HepG2 (cell line): ENCODE results near the gene RILP. TPM values are rescaled to one million over a fixed set of nuclear protein-coding genes. Genes with fewer than 3 reads are reported as not detected.

ENCODE experiments used
- BCL6 ChIP-seq: IDR thresholded peaks from 2 replicates; pipeline ENCODE4 v1.6.1; 2016; ENCODE audit warnings: missing genetic modification reagents, missing compliant biosample characterization
- CBX2 ChIP-seq, 2 experiments: fragments of 200-600 bp in 1 of 2; sonication (generic); formaldehyde crosslinking in 1 of 2; IDR thresholded peaks; 2 replicates each; pipeline versions ENCODE4 v1.7.0 to v1.8.1; 2018 to 2022; ENCODE audit warnings: low read depth in 2 of 2, low read length in 1 of 2, mild to moderate bottlenecking in 1 of 2, missing genetic modification reagents in 1 of 2
- CBX5 ChIP-seq: sonication (generic); formaldehyde crosslinking; IDR thresholded peaks from 2 replicates; pipeline ENCODE4 v1.4.0; 2020; ENCODE audit warnings: missing genetic modification reagents, borderline replicate concordance
- CSRNP1 ChIP-seq: sonication (generic); formaldehyde crosslinking; IDR thresholded peaks from 2 replicates; pipeline ENCODE4 v1.8.1; 2023; ENCODE audit warnings: mild to moderate bottlenecking, missing genetic modification reagents
- ESRRA ChIP-seq: sonication (generic); formaldehyde crosslinking; IDR thresholded peaks from 2 replicates; pipeline ENCODE4 v1.5.1; 2020; ENCODE audit warnings: mild to moderate bottlenecking, low read depth, missing genetic modification reagents
- GMEB2 ChIP-seq: IDR thresholded peaks from 2 replicates; pipeline ENCODE4 v1.6.1; 2016; ENCODE audit warnings: missing biosample characterization, missing genetic modification reagents, low read depth
- HMG20B ChIP-seq: conservative IDR thresholded peaks from 2 replicates; pipeline ENCODE4 v1.6.1; 2016; ENCODE audit warnings: missing genetic modification reagents, missing compliant biosample characterization
- HOXD1 ChIP-seq: sonication (generic); formaldehyde crosslinking; IDR thresholded peaks from 2 replicates; pipeline ENCODE4 v1.5.0; 2020; ENCODE audit warnings: missing genetic modification reagents
- SIN3A ChIP-seq: IDR thresholded peaks from 2 replicates; pipeline ENCODE4 v1.6.1; 2011; ENCODE audit warnings: low read depth, mild to moderate bottlenecking, control low read depth, low read length, borderline replicate concordance
- SOX6 ChIP-seq, 2 experiments: fragments of 450-650 bp in 1 of 2; sonication (generic) in 1 of 2; formaldehyde crosslinking in 1 of 2; IDR thresholded peaks; 2 replicates each; pipeline versions ENCODE4 v1.4.0 to v1.6.1; 2017 to 2020; ENCODE audit warnings: antibody characterized with exemption in 1 of 2, mild to moderate bottlenecking in 1 of 2, missing genetic modification reagents in 1 of 2
- TCF12 ChIP-seq, 2 experiments: fragments of 450-650 bp in 1 of 2; sonication (generic) in 1 of 2; formaldehyde crosslinking in 1 of 2; IDR thresholded peaks; 2 replicates each; pipeline versions ENCODE4 v1.6.1 to v1.8.0; 2017 to 2022; ENCODE audit warnings: antibody characterized with exemption in 1 of 2, mild to moderate bottlenecking in 1 of 2, missing genetic modification reagents in 1 of 2, moderate library complexity in 1 of 2
- THRA ChIP-seq: sonication (generic); formaldehyde crosslinking; IDR thresholded peaks from 2 replicates; pipeline ENCODE4 v1.4.0; 2020; ENCODE audit warnings: missing genetic modification reagents, borderline replicate concordance
- ZBTB38 ChIP-seq: sonication (generic); formaldehyde crosslinking; IDR thresholded peaks from 2 replicates; pipeline ENCODE4 v1.5.1; 2020; ENCODE audit warnings: mild to moderate bottlenecking, missing genetic modification reagents
- ZNF263 ChIP-seq: sonication (generic); formaldehyde crosslinking; IDR thresholded peaks from 2 replicates; pipeline ENCODE4 v1.4.0; 2020; ENCODE audit warnings: missing genetic modification reagents
- ZNF574 ChIP-seq: sonication (generic); formaldehyde crosslinking; IDR thresholded peaks from 2 replicates; pipeline ENCODE4 v1.4.0; 2020; ENCODE audit warnings: missing genetic modification reagents
- ZNF580 ChIP-seq: IDR thresholded peaks from 2 replicates; pipeline ENCODE4 v1.6.1; 2016; ENCODE audit warnings: low read depth, borderline replicate concordance
- ZNF790 ChIP-seq: sonication (generic); formaldehyde crosslinking; IDR thresholded peaks from 2 replicates; pipeline ENCODE4 v1.8.0; 2022; ENCODE audit warnings: missing genetic modification reagents, mild to moderate bottlenecking, borderline replicate concordance
- polyA plus RNA-seq, 8 experiments: library from polyadenylated mRNA; depleted of rRNA in 3 of 8; stranded (reverse) in 7 of 8; unstranded in 1 of 8; fragments of >200 nt; fragmentation: Illumina TruSeq in 4 of 8; extraction: Trizol in 4 of 8; gene quantifications; 2 replicates each; pipeline versions ENCODE4 v1.2.1 to v1.2.3, GENCODE V29; 2011 to 2016; ENCODE audit warnings: low read depth in 4 of 8, missing spikeins in 1 of 8, mixed read lengths in 1 of 8; ENCODE audit not compliant: insufficient read depth in 1 of 8
- total RNA-seq, 5 experiments: library from RNA; depleted of rRNA; stranded (reverse); fragments of >200 nt; fragmentation: Illumina TruSeq; extraction: Trizol; gene quantifications; 2 replicates each; pipeline ENCODE4 v1.2.3, GENCODE V29; 2016; ENCODE audit warnings: low read depth in 1 of 5

Gene RILP
- total and polyA plus RNA-seq, 2 of the 13 experiments (the other 11 are each of a cell fraction or from before 2014, with no cell fraction given), result 6.6 to 8.1 TPM

- TF ChIP-seq GMEB2, result no peak
- 0 out of 2 replicates have a peak, but pooled peaks have one; percentile 29 for TF ChIP-seq ZBTB38 (CRISPR knock-in tag)
- TF ChIP-seq ZNF790 (CRISPR knock-in tag), result peak; percentile 72; the same call in 1 of the 2 replicates
- no peak for TF ChIP-seq CBX5
- TF ChIP-seq ESRRA, result 0 out of 2 replicates have a peak, but pooled peaks have one; percentile 23
- 0 out of 2 replicates have a peak, but pooled peaks have one; percentile 14 for TF ChIP-seq ZNF580
- TF ChIP-seq THRA, result peak; percentile 29; the same call in 1 of the 2 replicates
- peak; percentile 15; the same call in 1 of the 2 replicates for TF ChIP-seq CSRNP1 (CRISPR knock-in tag)
- peak; percentile 94 for TF ChIP-seq HMG20B (CRISPR knock-in tag)
- no peak for TF ChIP-seq CBX2 (IDR thresholded peaks at IDR 0.05; ENCODE audit: low read depth, low read length)
- no peak for TF ChIP-seq CBX2 (CRISPR knock-in tag; IDR thresholded peaks at IDR 0.05; ENCODE audit: low read depth)
- 0 out of 2 replicates have a peak, but pooled peaks have one; percentile 9 for TF ChIP-seq BCL6
- 0 out of 2 replicates have a peak, but pooled peaks have one; percentile 35 for TF ChIP-seq ZNF574
- TF ChIP-seq SIN3A, result 0 out of 2 replicates have a peak, but pooled peaks have one; percentile 49
- TF ChIP-seq TCF12 (IDR thresholded peaks at IDR 0.05), result no peak
- TF ChIP-seq TCF12 (CRISPR knock-in tag; IDR thresholded peaks at IDR 0.05), result no peak
- TF ChIP-seq HOXD1 (CRISPR knock-in tag), result 0 out of 2 replicates have a peak, but pooled peaks have one; percentile 28
- no peak for TF ChIP-seq SOX6 (IDR thresholded peaks at IDR 0.05)
- TF ChIP-seq SOX6 (CRISPR knock-in tag; IDR thresholded peaks at IDR 0.05), result peak; percentile 2; the same call in 1 of the 2 replicates
- TF ChIP-seq ZNF263 (CRISPR knock-in tag), result no peak
Observed at GRCh38 chr17:1628856-1629503, 20.7 kb downstream of the RILP start (continued).
